Measurements from ENCODE around the gene ARID2. TPM values are rescaled to one million over a fixed set of nuclear protein-coding genes. Genes with fewer than 3 reads are reported as not detected.
A peak's percentile ranks its signal among the peaks of the same experiment; 100 is the strongest.

The ARID2 gene
- total and polyA plus RNA-seq, 2 of the 4 experiments (the other 2 are of a cell fraction): 5.4 to 28.1 TPM

GRCh38 chr12:45728630-45729232 lies 775 bp upstream of the ARID2 start:
- POLR2A ChIA-PET (ENCODE audit: unreplicated experiment): interaction anchor here (0.6 kb wide), 1 partner anchor 154 kb away, joined by 3 read pairs; no protein-coding TSS in a partner anchor
- TF ChIP-seq, protein P1, sequence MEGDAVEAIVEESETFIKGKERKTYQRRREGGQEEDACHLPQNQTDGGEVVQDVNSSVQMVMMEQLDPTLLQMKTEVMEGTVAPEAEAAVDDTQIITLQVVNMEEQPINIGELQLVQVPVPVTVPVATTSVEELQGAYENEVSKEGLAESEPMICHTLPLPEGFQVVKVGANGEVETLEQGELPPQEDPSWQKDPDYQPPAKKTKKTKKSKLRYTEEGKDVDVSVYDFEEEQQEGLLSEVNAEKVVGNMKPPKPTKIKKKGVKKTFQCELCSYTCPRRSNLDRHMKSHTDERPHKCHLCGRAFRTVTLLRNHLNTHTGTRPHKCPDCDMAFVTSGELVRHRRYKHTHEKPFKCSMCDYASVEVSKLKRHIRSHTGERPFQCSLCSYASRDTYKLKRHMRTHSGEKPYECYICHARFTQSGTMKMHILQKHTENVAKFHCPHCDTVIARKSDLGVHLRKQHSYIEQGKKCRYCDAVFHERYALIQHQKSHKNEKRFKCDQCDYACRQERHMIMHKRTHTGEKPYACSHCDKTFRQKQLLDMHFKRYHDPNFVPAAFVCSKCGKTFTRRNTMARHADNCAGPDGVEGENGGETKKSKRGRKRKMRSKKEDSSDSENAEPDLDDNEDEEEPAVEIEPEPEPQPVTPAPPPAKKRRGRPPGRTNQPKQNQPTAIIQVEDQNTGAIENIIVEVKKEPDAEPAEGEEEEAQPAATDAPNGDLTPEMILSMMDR (conservative IDR thresholded peaks at IDR 0.05; ENCODE audit: low read depth, low read length): peak; percentile 98
- TF ChIP-seq RFX5 (IDR thresholded peaks at IDR 0.05; ENCODE audit: low read depth, low read length) (peak; percentile 25; the same call in 1 of the 2 replicates), FOS (IDR thresholded peaks at IDR 0.05; ENCODE audit: low read depth, low read length) (no peak), RAD21 (IDR thresholded peaks at IDR 0.05; ENCODE audit: low read length) (peak; percentile 57), NFE2L2 (IDR thresholded peaks at IDR 0.05; ENCODE audit: low read depth, low read length) (no peak), CEBPB (IDR thresholded peaks at IDR 0.05; ENCODE audit: low read depth, low read length) (no peak), SMC3 (IDR thresholded peaks at IDR 0.05; ENCODE audit: low read depth, low read length) (peak; percentile 31), MXI1 (IDR thresholded peaks at IDR 0.05; ENCODE audit: borderline replicate concordance, low read depth, low read length) (peak; percentile 58; the same call in 1 of the 2 replicates), USF2 (IDR thresholded peaks at IDR 0.05; ENCODE audit: low read depth, low read length) (no peak), POLR2A (IDR thresholded peaks at IDR 0.05; ENCODE audit: low read depth, low read length) (peak; percentile 95), BHLHE40 (IDR thresholded peaks at IDR 0.05; ENCODE audit: low read depth, low read length) (peak; percentile 38; the same call in 1 of the 2 replicates), MAZ (IDR thresholded peaks at IDR 0.05; ENCODE audit: borderline replicate concordance, low read depth, low read length) (peak; percentile 90), MAFK (IDR thresholded peaks at IDR 0.05; ENCODE audit: low read depth, low read length) (no peak)
- TF ChIP-seq, protein P2, sequence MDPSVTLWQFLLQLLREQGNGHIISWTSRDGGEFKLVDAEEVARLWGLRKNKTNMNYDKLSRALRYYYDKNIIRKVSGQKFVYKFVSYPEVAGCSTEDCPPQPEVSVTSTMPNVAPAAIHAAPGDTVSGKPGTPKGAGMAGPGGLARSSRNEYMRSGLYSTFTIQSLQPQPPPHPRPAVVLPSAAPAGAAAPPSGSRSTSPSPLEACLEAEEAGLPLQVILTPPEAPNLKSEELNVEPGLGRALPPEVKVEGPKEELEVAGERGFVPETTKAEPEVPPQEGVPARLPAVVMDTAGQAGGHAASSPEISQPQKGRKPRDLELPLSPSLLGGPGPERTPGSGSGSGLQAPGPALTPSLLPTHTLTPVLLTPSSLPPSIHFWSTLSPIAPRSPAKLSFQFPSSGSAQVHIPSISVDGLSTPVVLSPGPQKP (IDR thresholded peaks at IDR 0.05; ENCODE audit: borderline replicate concordance, low read depth, low read length): no peak

More at GRCh38 chr12:45728630-45729232, 775 bp upstream of the ARID2 start:
- no peaks in the 10 kb centered on the region for H4K20me1 ChIP-seq (ENCODE audit: insufficient read depth, low read length)
- H3K9me1 ChIP-seq (ENCODE audit: insufficient read depth, low read length): no peaks in the 10 kb centered on the region
- H2BK120ac ChIP-seq (ENCODE audit: low read depth, low read length): peak overlapping the region; percentile 20; the same call in 1 of the 2 replicates
- DNase-seq: peak; percentile 96
- peak overlapping the region; percentile 69 for H3K4me3 ChIP-seq (ENCODE audit: insufficient read depth, low read depth, low read length)
- peak overlapping the region; percentile 85 for H3K23ac ChIP-seq (ENCODE audit: low read depth, low read length)
- H3K4ac ChIP-seq (ENCODE audit: low read depth, low read length): peak overlapping the region; percentile 67
- dilution Hi-C loops (cut with HindIII; ENCODE audit: low sequenced_read_pairs, unreplicated experiment) (no loop called here), intact Hi-C loops (cut with micrococcal nuclease) (loop anchor here (1.0 to 5.0 kb wide), 5 partner anchors 56 to 536 kb away; partner anchors contain the start of genes ANO6 and SCAF11), in situ Hi-C loops (cut with MboI; ENCODE audit: low sequenced_read_pairs) (no loop called here)
- H3K14ac ChIP-seq (replicated peaks; ENCODE audit: low read depth, low read length): peak overlapping the region; percentile 67
- H2AFZ ChIP-seq (replicated peaks; ENCODE audit: low read length, poor library complexity): peak overlapping the region; percentile 92
- H2AK5ac ChIP-seq (ENCODE audit: low read depth, low read length): no peak overlapping the region
- BruUV-seq (replicated peaks): no TSS peak
- peaks cover 1% of the 10 kb centered on the region; the same call in 1 of the 2 replicates for H3K4me1 ChIP-seq (ENCODE audit: control insufficient read depth, insufficient read depth, low read length)
- ATAC-seq (ENCODE audit: low read depth): peak; percentile 76
- H3K56ac ChIP-seq (ENCODE audit: extremely low read depth, insufficient read depth, low read length): peak overlapping the region; percentile 89
- H2BK5ac ChIP-seq (ENCODE audit: low read depth, low read length, poor library complexity, severe bottlenecking): peak overlapping the region; percentile 96
- no peak overlapping the region for H4K5ac ChIP-seq (ENCODE audit: low read depth, low read length)
- H3K79me1 ChIP-seq (ENCODE audit: low read depth in 1 of 2, low read length in 2 of 2): peaks cover 6 to 9% of the 10 kb centered on the region in 2 experiments; a peak in 2 of 4 replicates
- peak overlapping the region; percentile 21; the same call in 1 of the 2 replicates for H3K18ac ChIP-seq (ENCODE audit: low read depth, low read length)
- CTCF ChIA-PET: interaction anchor here (0.6 to 7.4 kb wide), 5 partner anchors 11 to 190 kb away, joined by 3 to 43 read pairs (median 3); no protein-coding TSS in a partner anchor
- peak overlapping the region; percentile 83 for H3K9ac ChIP-seq (ENCODE audit: low read depth, low read length)
- H2BK20ac ChIP-seq (ENCODE audit: low read depth, low read length): no peak overlapping the region
- no peaks in the 10 kb centered on the region for H3K27me3 ChIP-seq (ENCODE audit: control insufficient read depth, insufficient read depth, low read length)
- H2AK9ac ChIP-seq (replicated peaks; ENCODE audit: low read depth, low read length, poor library complexity): peak overlapping the region; percentile 84
- no peaks in the 10 kb centered on the region for H3K36me3 ChIP-seq (ENCODE audit: control insufficient read depth, insufficient read depth, low read length)
- 0% methylated on average over 15 of the region's 65 CpGs; no CpG with 5 or more reads in 1 of the 2 experiments for whole genome bisulfite sequencing, 2 experiments (ENCODE audit: extremely low coverage in 2 of 2, insufficient read length in 1 of 2)
- H3K4me2 ChIP-seq (ENCODE audit: low read depth, low read length): peak overlapping the region; percentile 94
- H4K91ac ChIP-seq (ENCODE audit: insufficient read depth, low read depth, low read length): peak overlapping the region; percentile 58; the same call in 1 of the 2 replicates
- peak overlapping the region; percentile 96 for H3K27ac ChIP-seq (ENCODE audit: insufficient read depth, low read length)
- H2BK15ac ChIP-seq (ENCODE audit: low read depth, low read length): no peak overlapping the region; the same call in 2 of the 3 replicates
- H3K9me3 ChIP-seq (ENCODE audit: control insufficient read depth, insufficient read depth, low read length): no peaks in the 10 kb centered on the region
- peak overlapping the region; percentile 47 to 74 for H4K8ac ChIP-seq (ENCODE audit: low read depth in 2 of 2, low read length in 2 of 2)
